Calu3 (cell line): Measurements from ENCODE around the gene NCBP2. TPM values are rescaled to one million over a fixed set of nuclear protein-coding genes. Genes with fewer than 3 reads are reported as not detected.

Source experiments
- BruUV-seq: library from RNA; stranded (reverse); fragments of 400-500 nt; replicated peaks from 2 replicates; lab custom pipeline; 2021; lab: Mats Ljungman, UMichigan
- CTCF ChIA-PET: fragments of 300-600 bp; sonication (Branson Sonifier 250); formaldehyde crosslinking; loops from one replicate; lab custom pipeline; 2022; ENCODE audit warnings: antibody characterized with exemption; lab: Charles Lee
- DNase-seq: peaks from one replicate; pipeline ENCODE4 v3.0.0; 2022
- H3K27ac Mint-ChIP-seq: one replicate; pipeline ENCODE4 v1.8.0; 2022; ENCODE audit warnings: mixed read lengths; ENCODE audit not compliant: unreplicated experiment
- H3K27me3 Mint-ChIP-seq: one replicate; pipeline ENCODE4 v1.8.0; 2022; ENCODE audit warnings: mixed read lengths; ENCODE audit not compliant: unreplicated experiment
- H3K36me3 Mint-ChIP-seq: one replicate; pipeline ENCODE4 v1.8.0; 2022; ENCODE audit warnings: mild to moderate bottlenecking, moderate library complexity, mixed read lengths; ENCODE audit not compliant: insufficient read depth, unreplicated experiment
- H3K4me1 Mint-ChIP-seq: one replicate; pipeline ENCODE4 v1.8.0; 2022; ENCODE audit warnings: mild to moderate bottlenecking, low read depth, mixed read lengths; ENCODE audit not compliant: unreplicated experiment
- H3K4me3 Mint-ChIP-seq: one replicate; pipeline ENCODE4 v1.8.0; 2022; ENCODE audit warnings: mild to moderate bottlenecking, low read depth, moderate library complexity, mixed read lengths; ENCODE audit not compliant: unreplicated experiment
- H3K9me3 Mint-ChIP-seq: one replicate; pipeline ENCODE4 v1.8.0; 2022; ENCODE audit warnings: low read depth, mixed read lengths; ENCODE audit not compliant: unreplicated experiment
- intact Hi-C: fragments of 100-400 bp; cut with micrococcal nuclease; formaldehyde crosslinking; loops from one replicate; pipeline ENCODE4 v1.10.0; 2022; ENCODE audit not compliant: unreplicated experiment
- total RNA-seq: library from RNA; stranded (reverse); gene quantifications from 2 replicates; pipeline ENCODE4 v1.2.3, GENCODE V29; 2022
- TF ChIP-seq, protein P1 (sequence below): fragments of 200-600 bp; IDR thresholded peaks from one replicate; pipeline ENCODE4 v1.8.0; 2022; ENCODE audit warnings: antibody characterized with exemption; ENCODE audit not compliant: unreplicated experiment

NCBP2 gene
- total RNA-seq, 1 experiment from 2014 or later = 67.1 TPM

DNA sequence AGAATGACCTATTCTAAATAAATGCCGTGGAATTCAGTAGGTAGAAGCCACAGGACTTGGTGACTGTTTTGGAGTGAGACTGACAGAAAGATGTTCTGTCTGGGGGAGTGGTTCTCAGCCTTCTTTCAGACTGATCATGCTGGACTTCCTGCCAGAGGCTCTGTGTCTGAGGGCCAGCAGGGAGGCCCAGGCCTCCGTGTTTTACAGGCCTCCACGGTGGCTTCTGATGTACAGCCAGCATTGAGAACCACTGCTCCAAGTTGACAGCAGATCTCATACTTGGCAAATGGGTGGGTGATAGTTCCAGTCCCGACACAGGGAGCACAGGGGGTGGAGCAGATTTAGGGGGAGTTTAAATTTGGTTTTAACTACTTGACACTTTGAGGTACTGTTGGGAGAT, 33.0 kb upstream of the NCBP2 start:
- Mint-ChIP-seq H3K4me3 (no peak overlapping the region), H3K4me1 (peaks cover 6% of the 10 kb centered on the region), H3K27ac (no peak overlapping the region), H3K27me3 (peaks cover 11% of the 10 kb centered on the region), H3K9me3 (no peaks in the 10 kb centered on the region), H3K36me3 (peaks cover 4% of the 10 kb centered on the region)
- intact Hi-C loops = loop anchor here (10.0 kb wide), 1 partner anchor 209 kb away; no protein-coding TSS in a partner anchor
- no peak for DNase-seq
- TF ChIP-seq, protein P1, sequence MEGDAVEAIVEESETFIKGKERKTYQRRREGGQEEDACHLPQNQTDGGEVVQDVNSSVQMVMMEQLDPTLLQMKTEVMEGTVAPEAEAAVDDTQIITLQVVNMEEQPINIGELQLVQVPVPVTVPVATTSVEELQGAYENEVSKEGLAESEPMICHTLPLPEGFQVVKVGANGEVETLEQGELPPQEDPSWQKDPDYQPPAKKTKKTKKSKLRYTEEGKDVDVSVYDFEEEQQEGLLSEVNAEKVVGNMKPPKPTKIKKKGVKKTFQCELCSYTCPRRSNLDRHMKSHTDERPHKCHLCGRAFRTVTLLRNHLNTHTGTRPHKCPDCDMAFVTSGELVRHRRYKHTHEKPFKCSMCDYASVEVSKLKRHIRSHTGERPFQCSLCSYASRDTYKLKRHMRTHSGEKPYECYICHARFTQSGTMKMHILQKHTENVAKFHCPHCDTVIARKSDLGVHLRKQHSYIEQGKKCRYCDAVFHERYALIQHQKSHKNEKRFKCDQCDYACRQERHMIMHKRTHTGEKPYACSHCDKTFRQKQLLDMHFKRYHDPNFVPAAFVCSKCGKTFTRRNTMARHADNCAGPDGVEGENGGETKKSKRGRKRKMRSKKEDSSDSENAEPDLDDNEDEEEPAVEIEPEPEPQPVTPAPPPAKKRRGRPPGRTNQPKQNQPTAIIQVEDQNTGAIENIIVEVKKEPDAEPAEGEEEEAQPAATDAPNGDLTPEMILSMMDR = no peak
- no TSS peak for BruUV-seq
- CTCF ChIA-PET = no interaction called here

- BruUV-seq = no TSS peak
- intact Hi-C loops = loop anchor here (5.0 to 10.0 kb wide), 2 partner anchors 210 to 367 kb away; no protein-coding TSS in a partner anchor
- TF ChIP-seq, protein P1 = no peak
- CTCF ChIA-PET = interaction anchor here (0.7 kb wide), 1 partner anchor 11 kb away, joined by 3 read pairs; no protein-coding TSS in a partner anchor
- no peak overlapping the region for H3K4me3 Mint-ChIP-seq
- H3K27me3 Mint-ChIP-seq = peaks cover 16% of the 10 kb centered on the region
- H3K9me3 Mint-ChIP-seq = no peaks in the 10 kb centered on the region
- DNase-seq = no peak
- H3K36me3 Mint-ChIP-seq = peaks cover 9% of the 10 kb centered on the region
- no peak overlapping the region for H3K27ac Mint-ChIP-seq
- H3K4me1 Mint-ChIP-seq = peaks cover 10% of the 10 kb centered on the region
Measured at GRCh38 chr3:196974661-196975060, 32.3 kb upstream of the NCBP2 start.

DNA sequence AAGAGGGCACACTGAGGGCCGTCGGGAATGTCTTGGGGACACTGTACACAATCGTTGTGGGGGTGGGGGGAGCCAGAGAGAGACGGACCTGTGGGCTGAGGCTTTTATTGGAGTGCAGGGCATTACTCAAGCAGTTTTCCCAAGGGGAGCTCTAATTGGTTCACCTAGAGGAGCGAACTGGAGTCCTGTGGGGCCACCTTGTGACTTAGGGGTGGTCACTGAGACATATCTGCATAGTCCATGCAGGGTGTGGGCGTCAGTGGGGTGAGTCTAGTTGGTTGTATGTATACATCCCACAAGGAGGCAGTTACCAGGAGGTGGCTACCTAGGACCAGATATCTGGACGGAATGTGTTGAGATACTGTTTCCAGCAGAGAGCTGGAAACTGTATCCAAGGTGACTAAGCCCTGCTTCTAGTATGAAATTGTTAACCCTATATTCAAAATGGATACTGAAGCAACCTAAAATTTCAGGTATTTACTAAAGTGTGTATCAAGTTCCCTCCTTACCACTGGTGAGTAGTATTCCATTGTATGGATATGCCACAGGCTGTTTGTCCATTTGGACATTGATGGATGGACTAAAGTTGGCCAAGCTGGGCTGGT, 28.9 kb upstream of the NCBP2 start:
- Mint-ChIP-seq H3K27ac (no peak overlapping the region), H3K27me3 (peaks cover 16% of the 10 kb centered on the region), H3K9me3 (no peaks in the 10 kb centered on the region), H3K4me3 (no peak overlapping the region), H3K36me3 (peaks cover 29% of the 10 kb centered on the region), H3K4me1 (peaks cover 10% of the 10 kb centered on the region)
- CTCF ChIA-PET = no interaction called here
- TF ChIP-seq, protein P1 = no peak
- BruUV-seq = no TSS peak
- intact Hi-C loops = loop anchor here (5.0 to 10.0 kb wide), 2 partner anchors 214 to 364 kb away; no protein-coding TSS in a partner anchor
- no peak for DNase-seq

- peaks cover 10% of the 10 kb centered on the region for H3K4me1 Mint-ChIP-seq
- no TSS peak for BruUV-seq
- CTCF ChIA-PET = no interaction called here
Measured at GRCh38 chr3:196970547-196971093, 28.3 kb upstream of the NCBP2 start.

More at GRCh38 chr3:196970547-196971093, 28.3 kb upstream of the NCBP2 start:
- H3K27ac Mint-ChIP-seq = peak overlapping the region; percentile 27
- H3K36me3 Mint-ChIP-seq = peaks cover 29% of the 10 kb centered on the region
- DNase-seq = no peak
- no peaks in the 10 kb centered on the region for H3K9me3 Mint-ChIP-seq
- TF ChIP-seq, protein P1 = no peak
- intact Hi-C loops = loop anchor here (5.0 to 10.0 kb wide), 2 partner anchors 214 to 363 kb away; no protein-coding TSS in a partner anchor
- H3K27me3 Mint-ChIP-seq = peaks cover 16% of the 10 kb centered on the region
- H3K4me3 Mint-ChIP-seq = peak overlapping the region; percentile 80
